ENCODE data around the gene EEF1A2. TPM values are rescaled to one million over a fixed set of nuclear protein-coding genes. Genes with fewer than 3 reads are reported as not detected.

The EEF1A2 gene
- total RNA-seq, 4 donors from 2014 or later: 1.1 to 1.5 TPM; not detected in 2

- intact Hi-C loops (cut with DNase I; ENCODE audit: low total_unique reads): no loop called here
- H3K27me3 ChIP-seq: peaks cover 0 to 6% of the 10 kb centered on the region in 2 donors
Observed at GRCh38 chr20:63443606-63444395, 55.1 kb downstream of the EEF1A2 start.

DNA sequence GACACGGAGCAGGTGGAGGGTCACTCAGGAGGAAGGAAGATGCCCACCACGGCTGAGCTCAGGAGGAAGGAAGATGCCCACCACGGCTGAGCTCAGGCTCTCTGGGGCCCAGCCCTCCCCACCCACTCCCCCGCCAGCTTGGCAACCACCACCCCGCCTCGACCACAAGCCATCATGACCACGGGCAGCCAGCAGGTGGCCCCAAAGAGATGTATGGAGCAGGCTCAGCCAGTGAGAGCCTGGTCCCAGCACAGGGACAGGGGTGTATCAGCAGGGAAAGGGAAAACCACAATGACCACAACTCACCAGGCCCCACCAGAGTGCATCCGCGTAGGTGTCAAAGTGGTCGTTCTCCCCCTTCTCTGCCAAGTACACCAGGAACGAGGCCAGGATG lies 56.8 kb downstream of the EEF1A2 start:
- intact Hi-C loops (cut with DNase I; ENCODE audit: low total_unique reads): no loop called here
- TF ChIP-seq, protein P1, sequence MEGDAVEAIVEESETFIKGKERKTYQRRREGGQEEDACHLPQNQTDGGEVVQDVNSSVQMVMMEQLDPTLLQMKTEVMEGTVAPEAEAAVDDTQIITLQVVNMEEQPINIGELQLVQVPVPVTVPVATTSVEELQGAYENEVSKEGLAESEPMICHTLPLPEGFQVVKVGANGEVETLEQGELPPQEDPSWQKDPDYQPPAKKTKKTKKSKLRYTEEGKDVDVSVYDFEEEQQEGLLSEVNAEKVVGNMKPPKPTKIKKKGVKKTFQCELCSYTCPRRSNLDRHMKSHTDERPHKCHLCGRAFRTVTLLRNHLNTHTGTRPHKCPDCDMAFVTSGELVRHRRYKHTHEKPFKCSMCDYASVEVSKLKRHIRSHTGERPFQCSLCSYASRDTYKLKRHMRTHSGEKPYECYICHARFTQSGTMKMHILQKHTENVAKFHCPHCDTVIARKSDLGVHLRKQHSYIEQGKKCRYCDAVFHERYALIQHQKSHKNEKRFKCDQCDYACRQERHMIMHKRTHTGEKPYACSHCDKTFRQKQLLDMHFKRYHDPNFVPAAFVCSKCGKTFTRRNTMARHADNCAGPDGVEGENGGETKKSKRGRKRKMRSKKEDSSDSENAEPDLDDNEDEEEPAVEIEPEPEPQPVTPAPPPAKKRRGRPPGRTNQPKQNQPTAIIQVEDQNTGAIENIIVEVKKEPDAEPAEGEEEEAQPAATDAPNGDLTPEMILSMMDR (IDR thresholded peaks at IDR 0.05): no peak
- no peak for TF ChIP-seq POLR2A (IDR thresholded peaks at IDR 0.05)
- Histone ChIP-seq H3K27me3 (no peaks in the 10 kb centered on the region), H3K4me1 (no peaks in the 10 kb centered on the region), H3K9me3 (no peaks in the 10 kb centered on the region), H3K27ac (no peak overlapping the region), H3K36me3 (no peaks in the 10 kb centered on the region), H3K4me3 (no peak overlapping the region)
- no peak for DNase-seq

More at GRCh38 chr20:63443606-63444395, 55.1 kb downstream of the EEF1A2 start:
- Histone ChIP-seq H3K36me3 (no peaks in the 10 kb centered on the region), H3K27ac (no peak overlapping the region), H3K4me1 (no peaks in the 10 kb centered on the region), H3K9me3 (no peaks in the 10 kb centered on the region), H3K4me3 (no peak overlapping the region)
- TF ChIP-seq, protein P1 (IDR thresholded peaks at IDR 0.05): no peak
- TF ChIP-seq POLR2A (IDR thresholded peaks at IDR 0.05): no peak
- no peak for DNase-seq

DNA sequence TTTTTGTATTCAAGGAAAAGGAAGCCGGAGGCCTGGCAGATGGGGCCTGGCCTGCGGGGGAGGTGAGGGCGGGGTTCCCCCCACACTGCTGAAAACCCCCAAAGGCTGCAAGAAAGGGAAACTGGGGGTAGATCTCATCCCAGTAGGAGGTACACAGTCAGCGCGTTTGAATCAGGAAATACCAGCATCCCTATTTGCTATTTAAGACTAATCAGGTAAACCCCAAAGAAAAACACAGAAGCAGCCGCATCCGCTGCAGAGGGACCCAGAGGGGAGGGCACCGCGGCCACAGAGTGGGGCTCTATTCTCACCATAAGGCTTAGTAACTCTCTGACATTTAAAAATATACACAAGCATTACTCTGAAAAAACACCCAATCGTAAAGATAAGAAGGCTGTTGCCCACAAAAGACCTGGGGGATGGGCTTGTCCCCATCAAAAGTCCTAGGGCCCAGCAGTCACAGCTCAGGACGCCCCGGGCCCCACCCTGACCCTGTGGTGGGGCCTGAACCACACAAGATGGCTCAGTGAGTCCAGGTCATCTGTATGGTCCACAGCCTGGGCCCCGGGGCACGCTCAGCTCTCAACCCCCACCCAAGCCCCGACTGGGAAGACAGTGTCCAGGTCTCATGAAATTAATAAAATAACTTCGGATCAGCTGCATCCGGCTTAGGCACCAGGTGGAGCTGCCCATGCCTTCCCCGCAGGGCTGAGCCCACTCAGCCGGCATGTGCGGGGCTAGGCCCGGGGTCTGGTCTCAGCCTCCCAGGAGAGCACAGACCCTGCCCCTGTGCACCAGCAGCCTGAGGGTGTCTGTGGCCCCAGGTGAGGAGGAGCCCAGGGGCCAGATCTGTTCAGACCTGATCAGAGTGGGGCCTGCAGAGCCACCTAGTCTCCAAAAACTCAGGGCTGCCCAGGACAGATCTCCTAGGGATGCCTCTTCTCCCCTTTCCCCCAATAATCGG lies 57.5 kb downstream of the EEF1A2 start:
- DNase-seq: no peak
- Histone ChIP-seq H3K4me1 (no peaks in the 10 kb centered on the region), H3K27ac (no peak overlapping the region), H3K9me3 (no peaks in the 10 kb centered on the region), H3K27me3 (no peaks in the 10 kb centered on the region), H3K36me3 (no peaks in the 10 kb centered on the region), H3K4me3 (no peak overlapping the region)
- intact Hi-C loops (cut with DNase I; ENCODE audit: low total_unique reads): no loop called here
- no peak for TF ChIP-seq POLR2A (IDR thresholded peaks at IDR 0.05)
- TF ChIP-seq, protein P1 (IDR thresholded peaks at IDR 0.05): no peak

- intact Hi-C loops (cut with DNase I; ENCODE audit: low total_unique reads): no loop called here
- TF ChIP-seq, protein P1 (IDR thresholded peaks at IDR 0.05): no peak
- TF ChIP-seq POLR2A (IDR thresholded peaks at IDR 0.05): no peak
- Histone ChIP-seq H3K9me3 (no peaks in the 10 kb centered on the region), H3K27ac (no peak overlapping the region), H3K4me3 (no peak overlapping the region), H3K27me3 (no peaks in the 10 kb centered on the region), H3K36me3 (no peaks in the 10 kb centered on the region), H3K4me1 (no peaks in the 10 kb centered on the region)
- DNase-seq: no peak
Observed at GRCh38 chr20:63440366-63440955, 58.4 kb downstream of the EEF1A2 start.

Measured in uterus (tissue), 4 donors.